Bronchial smooth muscle cell (primary cell): Measurements from ENCODE around the gene PGGHG. TPM values are rescaled to one million over a fixed set of nuclear protein-coding genes. Genes with fewer than 3 reads are reported as not detected.

Experiments used
- total RNA-seq: library from RNA; depleted of rRNA; stranded (reverse); fragments of >200 nt; gene quantifications from 2 replicates; pipeline ENCODE4 v1.2.1, GENCODE V29; 2014

PGGHG gene
- 5.8 and 9.6 TPM in 2 replicates for total RNA-seq

GRCh38 chr11:288478-289397 lies at the start of gene PGGHG:
Gene PGGHG, plus strand, starts transcription at chr11:289126. Its CDS starts 691 bp downstream, at chr11:289817.

GRCh38 chr11:278001-278951 lies 10.7 kb upstream of the PGGHG start, which contains the start of gene NLRP6:
Gene NLRP6, plus strand, starts transcription at chr11:278407. Its CDS starts 163 bp downstream, at chr11:278570.

GRCh38 chr11:299081-299891 lies 10.4 kb downstream of the PGGHG start, which contains the start of gene IFITM5:
Gene IFITM5, minus strand, starts transcription at chr11:299526. Its CDS starts 36 bp downstream, at chr11:299490.

GRCh38 chr11:307766-308708 lies 19.1 kb downstream of the PGGHG start, which contains the start of gene IFITM2:
Gene IFITM2, plus strand, starts transcription at chr11:307816. Its CDS starts 377 bp downstream, at chr11:308193.

GRCh38 chr11:313787-314553 lies 25.0 kb downstream of the PGGHG start, which contains the start of gene IFITM1:
Gene IFITM1, plus strand, starts transcription at chr11:314040. Its CDS starts 131 bp downstream, at chr11:314171.

Other genes with a start within 250 kb of the PGGHG start
- not detected in 2 replicates for gene SCGB1C1, start 96.0 kb upstream of the PGGHG start, total RNA-seq
- 17.8 and 19.1 TPM in 2 replicates for gene BET1L, start 81.7 kb upstream of the PGGHG start, total RNA-seq
- 132 and 186 TPM in 2 replicates for gene RIC8A, start 81.4 kb upstream of the PGGHG start, total RNA-seq
- 9.6 and 10.9 TPM in 2 replicates for gene SIRT3, start 52.8 kb upstream of the PGGHG start, total RNA-seq
- 102 and 127 TPM in 2 replicates for gene PSMD13, start 52.1 kb upstream of the PGGHG start, total RNA-seq
- gene NLRP6, start 10.7 kb upstream of the PGGHG start, total RNA-seq, result under 0.01 TPM in 1 of 2 replicates, not detected in the other
- gene IFITM5, start 10.4 kb downstream of the PGGHG start, total RNA-seq, result not detected in 2 replicates
- 18.9 and 32.1 TPM in 2 replicates for gene IFITM2, start 18.7 kb downstream of the PGGHG start, total RNA-seq
- 20.1 and 20.8 TPM in 2 replicates for gene IFITM1, start 24.9 kb downstream of the PGGHG start, total RNA-seq
- 32.5 and 56.2 TPM in 2 replicates for gene IFITM3, start 31.7 kb downstream of the PGGHG start, total RNA-seq
- gene B4GALNT4, start 80.4 kb downstream of the PGGHG start, total RNA-seq, result 4.5 and 4.9 TPM in 2 replicates
- gene PKP3, start 105.1 kb downstream of the PGGHG start, total RNA-seq, result 1.5 and 3.2 TPM in 2 replicates
- 9.3 and 16.5 TPM in 2 replicates for gene SIGIRR, start 125.9 kb downstream of the PGGHG start, total RNA-seq
- gene ANO9, start 152.9 kb downstream of the PGGHG start, total RNA-seq, result under 0.01 TPM in 1 of 2 replicates, not detected in the other
- gene PTDSS2, start 161.2 kb downstream of the PGGHG start, total RNA-seq, result 34.9 and 37.8 TPM in 2 replicates
- 385 and 511 TPM in 2 replicates for gene RNH1, start 218.1 kb downstream of the PGGHG start, total RNA-seq
- gene HRAS, start 246.4 kb downstream of the PGGHG start, total RNA-seq, result 68.8 and 70.8 TPM in 2 replicates
- 0.95 and 1.0 TPM in 2 replicates for gene LRRC56, start 248.4 kb downstream of the PGGHG start, total RNA-seq